HCT116 (cell line): ENCODE results near the gene NPPB. TPM values are rescaled to one million over a fixed set of nuclear protein-coding genes. Genes with fewer than 3 reads are reported as not detected.

Source experiments
- ATAC-seq: fragments of 200-7000 bp; cut with Tn5 transposase; 2 replicates; pipeline ENCODE4 v1.9.1; 2020; ENCODE audit warnings: mild to moderate bottlenecking, moderate library complexity
- BruUV-seq: library from RNA; stranded (reverse); fragments of 400-500 nt; replicated peaks from 2 replicates; lab custom pipeline; 2021; lab: Mats Ljungman, UMichigan
- CTCF ChIA-PET: fragments of 300-600 bp; sonication (Branson Sonifier 250); formaldehyde crosslinking; loops from one replicate; lab custom pipeline; 2021; ENCODE audit warnings: antibody characterized with exemption; lab: Charles Lee
- POLR2A ChIA-PET: fragments of 300-600, 350-600 bp; sonication (Branson Sonifier 250); formaldehyde crosslinking; loops from one replicate; lab custom pipeline; 2021; ENCODE audit warnings: antibody characterized with exemption; lab: Charles Lee
- RAD21 ChIA-PET, 2 experiments: fragments of 300-600 bp; sonication (Branson Sonifier 250); formaldehyde crosslinking; loops; one replicate each; lab custom pipeline; 2023; ENCODE audit warnings: low total read pairs in 2 of 2; ENCODE audit not compliant: uncharacterized antibody in 2 of 2, unreplicated experiment in 2 of 2, low non-redundant PET in 1 of 2; lab: Charles Lee
- DNase-seq: peaks from one replicate; pipeline ENCODE4 v3.0.0-alpha.2; 2010; ENCODE audit warnings: low read depth, low spot score
- H2AFZ ChIP-seq: fragments of 200-600 bp; shearing (Covaris generic), sonication (generic); 2 replicates; pipeline ENCODE4 v1.6.1; 2017; ENCODE audit warnings: low read depth, mixed run types, mixed read lengths, antibody characterized with exemption, low read length; ENCODE audit not compliant: poor library complexity, severe bottlenecking
- H3K27ac ChIP-seq: 2 replicates; pipeline ENCODE4 v1.5.1; 2012; ENCODE audit warnings: low read depth, low read length
- H3K27me3 ChIP-seq: fragments of 200-600 bp; sonication (generic); 2 replicates; pipeline ENCODE4 v1.6.1; 2016; ENCODE audit warnings: mixed run types, low read length, mixed read lengths; ENCODE audit not compliant: insufficient read depth
- H3K36me3 ChIP-seq, 2 experiments: fragments of 200-500 bp in 1 of 2; fragments of 200-600 bp in 1 of 2; sonication (Bioruptor generic) in 1 of 2; sonication (generic) in 1 of 2; 2 replicates each; pipeline versions ENCODE4 v1.5.1 to v1.6.1; 2014 to 2016; ENCODE audit warnings: low read length in 2 of 2, inconsistent platforms in 1 of 2, mixed read lengths in 1 of 2, mixed run types in 1 of 2; ENCODE audit not compliant: insufficient read depth in 2 of 2, control insufficient read depth in 1 of 2
- H3K4me1 ChIP-seq, 2 experiments: fragments of 200-600 bp in 1 of 2; sonication (generic) in 1 of 2; 2 replicates each; pipeline versions ENCODE4 v1.5.1 to v1.6.1; 2012 to 2017; ENCODE audit warnings: low read length in 2 of 2, inconsistent platforms in 1 of 2, mild to moderate bottlenecking in 1 of 2, mixed read lengths in 1 of 2, mixed run types in 1 of 2, moderate library complexity in 1 of 2; ENCODE audit not compliant: insufficient read depth in 2 of 2, control insufficient read depth in 1 of 2
- H3K4me2 ChIP-seq: fragments of 200-600 bp; sonication (generic); 2 replicates; pipeline ENCODE4 v1.6.1; 2017; ENCODE audit warnings: mixed run types, low read length, mixed read lengths
- H3K4me3 ChIP-seq, 2 experiments: fragments of 200-600 bp in 1 of 2; sonication (generic) in 1 of 2; replicated peaks in 1 of 2; 2 replicates each; pipeline ENCODE4 v1.5.1; 2011 to 2016; ENCODE audit warnings: low read length in 2 of 2, control low read depth in 1 of 2, low read depth in 1 of 2, mild to moderate bottlenecking in 1 of 2, mixed read lengths in 1 of 2, mixed run types in 1 of 2
- H3K79me2 ChIP-seq: fragments of 200-600 bp; sonication (generic); 2 replicates; pipeline ENCODE4 v1.6.1; 2017; ENCODE audit warnings: mild to moderate bottlenecking, mixed run types, low read length, moderate library complexity, mixed read lengths; ENCODE audit not compliant: insufficient read depth
- H3K9ac ChIP-seq: fragments of 200-600 bp; sonication (generic); 2 replicates; pipeline ENCODE4 v1.6.1; 2016; ENCODE audit warnings: low read length, mixed read lengths
- H3K9me2 ChIP-seq: fragments of 200-600 bp; sonication (generic), shearing (Covaris generic); 2 replicates; pipeline ENCODE4 v1.6.1; 2017; ENCODE audit warnings: mixed run types, mild to moderate bottlenecking, moderate library complexity; ENCODE audit not compliant: insufficient read depth
- H3K9me3 ChIP-seq, 2 experiments: fragments of 200-500 bp in 1 of 2; fragments of 200-600 bp in 1 of 2; sonication (Bioruptor generic) in 1 of 2; sonication (generic) in 1 of 2; 2 replicates each; pipeline ENCODE4 v1.6.1; 2014 to 2017; ENCODE audit warnings: low read length in 2 of 2, mixed read lengths in 2 of 2, inconsistent platforms in 1 of 2, low read depth in 1 of 2, mild to moderate bottlenecking in 1 of 2, mixed run types in 1 of 2, moderate library complexity in 1 of 2; ENCODE audit not compliant: control insufficient read depth in 1 of 2, insufficient read depth in 1 of 2
- H4K20me1 ChIP-seq: fragments of 200-600 bp; sonication (generic), shearing (Covaris generic); 2 replicates; pipeline ENCODE4 v1.6.1; 2017; ENCODE audit warnings: mixed run types, mild to moderate bottlenecking, moderate library complexity; ENCODE audit not compliant: insufficient read depth
- CBX3 ChIP-seq: IDR thresholded peaks from 2 replicates; pipeline ENCODE4 v1.6.1; 2012; ENCODE audit warnings: low read depth
- EGR1 ChIP-seq: IDR thresholded peaks from 2 replicates; pipeline ENCODE4 v1.6.1; 2012; ENCODE audit warnings: low read depth
- EZH2 ChIP-seq: fragments of 200-600 bp; sonication (generic); IDR thresholded peaks from 2 replicates; pipeline ENCODE4 v1.6.1; 2017; ENCODE audit warnings: antibody characterized with exemption, mixed run types
- EZH2phosphoT487 ChIP-seq: fragments of 200-600 bp; IDR thresholded peaks from 2 replicates; pipeline ENCODE4 v1.6.1; 2018; ENCODE audit warnings: antibody characterized with exemption, borderline replicate concordance
- JUND ChIP-seq: IDR thresholded peaks from 2 replicates; pipeline ENCODE4 v1.6.1; 2012
- POLR2A ChIP-seq: IDR thresholded peaks from 2 replicates; pipeline ENCODE4 v1.7.0; 2011; ENCODE audit warnings: borderline replicate concordance; ENCODE audit not compliant: insufficient read depth, insufficient read length; ENCODE audit errors: extremely low read depth
- SIN3A ChIP-seq: IDR thresholded peaks from 2 replicates; pipeline ENCODE4 v1.6.1; 2012; ENCODE audit warnings: low read depth
- TCF7L2 ChIP-seq: IDR thresholded peaks from 2 replicates; pipeline ENCODE4 v1.7.0; 2011; ENCODE audit warnings: borderline replicate concordance, inconsistent platforms; ENCODE audit not compliant: insufficient read depth, insufficient read length; ENCODE audit errors: extremely low read depth
- YY1 ChIP-seq: IDR thresholded peaks from 2 replicates; pipeline ENCODE4 v1.6.1; 2011; ENCODE audit warnings: low read length, low read depth, moderate library complexity, mild to moderate bottlenecking; ENCODE audit not compliant: insufficient replicate concordance; ENCODE audit errors: extremely low read depth
- ZFX ChIP-seq: fragments of 450-650 bp; IDR thresholded peaks from 2 replicates; pipeline ENCODE4 v1.6.1; 2017
- ZNF274 ChIP-seq: fragments of 200-500 bp; sonication (Bioruptor generic); IDR thresholded peaks from 2 replicates; pipeline ENCODE4 v1.6.1; 2014; ENCODE audit warnings: mild to moderate bottlenecking, low read depth, low read length, inconsistent platforms
- intact Hi-C: fragments of 100-400 bp; cut with micrococcal nuclease; formaldehyde crosslinking; loops from 2 replicates; pipeline ENCODE4 v1.10.0; 2022
- total RNA-seq: library from RNA; stranded (reverse); gene quantifications from one replicate; pipeline ENCODE4 v1.2.1, GENCODE V29; 2021; ENCODE audit not compliant: unreplicated experiment
- TF ChIP-seq, protein P1 (sequence below): IDR thresholded peaks from 2 replicates; pipeline ENCODE4 v1.6.1; 2012
- TF ChIP-seq, protein P2 (sequence below): IDR thresholded peaks from 2 replicates; pipeline ENCODE4 v1.6.1; 2012

NPPB gene
- total RNA-seq, 1 experiment from 2014 or later: not detected

DNA sequence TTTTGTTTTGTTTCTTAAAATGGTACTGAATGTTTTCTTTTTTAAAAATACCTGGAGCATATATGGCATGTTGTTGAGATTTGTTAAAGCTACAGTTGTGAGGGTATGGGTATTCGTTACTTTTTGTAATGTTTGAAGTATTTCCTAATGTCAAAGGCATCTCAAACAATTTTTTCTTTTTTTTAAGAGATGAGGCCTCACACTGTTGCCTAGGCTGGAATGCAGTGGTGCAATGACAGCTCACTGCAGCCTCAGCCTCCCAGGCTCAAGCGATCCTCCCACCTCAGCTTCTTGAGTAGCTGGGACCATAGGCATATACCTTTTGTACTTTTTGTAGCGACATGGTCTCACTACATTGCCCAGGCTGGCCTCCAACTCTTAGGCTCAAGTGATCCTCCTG lies 36.7 kb downstream of the NPPB start:
- ChIA-PET CTCF (no interaction called here), RAD21 (no interaction called here), POLR2A (interaction anchor here (0.6 kb wide), 1 partner anchor 16 kb away, joined by 3 read pairs; the partner anchor contains the start of gene CLCN6)
- Histone ChIP-seq H3K4me3 (peak overlapping the region in 1 of 2 experiments; percentile 38; a peak in 2 of 4 replicates), H2AFZ (no peak overlapping the region), H3K9me3 (no peaks in the 10 kb centered on the region), H3K27ac (peak overlapping the region; percentile 70; the same call in 1 of the 2 replicates), H3K79me2 (no peaks in the 10 kb centered on the region), H3K4me2 (peak overlapping the region; percentile 75), H3K9me2 (no peaks in the 10 kb centered on the region), H3K4me1 (peaks cover 24 to 25% of the 10 kb centered on the region in 2 experiments), H3K36me3 (0 out of 4 replicates have a peak, but pooled peaks cover 0 to 5% of the 10 kb centered on the region in 2 experiments), H3K27me3 (no peaks in the 10 kb centered on the region), H4K20me1 (no peaks in the 10 kb centered on the region; the same call in 1 of the 2 replicates), H3K9ac (peak overlapping the region; percentile 51)
- ATAC-seq: no peak
- DNase-seq: no peak
- intact Hi-C loops: no loop called here
- TF ChIP-seq CBX3 (no peak), SIN3A (no peak), ZNF274 (no peak), EGR1 (no peak), YY1 (no peak), EZH2phosphoT487 (no peak), ZFX (no peak), TCF7L2 (no peak), POLR2A (no peak), JUND (no peak), EZH2 (no peak)
- TF ChIP-seq, protein P1, sequence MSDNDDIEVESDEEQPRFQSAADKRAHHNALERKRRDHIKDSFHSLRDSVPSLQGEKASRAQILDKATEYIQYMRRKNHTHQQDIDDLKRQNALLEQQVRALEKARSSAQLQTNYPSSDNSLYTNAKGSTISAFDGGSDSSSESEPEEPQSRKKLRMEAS: no peak
- TF ChIP-seq, protein P2, sequence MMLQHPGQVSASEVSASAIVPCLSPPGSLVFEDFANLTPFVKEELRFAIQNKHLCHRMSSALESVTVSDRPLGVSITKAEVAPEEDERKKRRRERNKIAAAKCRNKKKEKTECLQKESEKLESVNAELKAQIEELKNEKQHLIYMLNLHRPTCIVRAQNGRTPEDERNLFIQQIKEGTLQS: no peak
- BruUV-seq: no TSS peak
